Measurements from ENCODE around the gene ADGRL3.
"Not testable (repeated sequence)": the region's sequence is repeated elsewhere in the genome, so short reads cannot be mapped to it uniquely, and the experiment has no call there.

DNA sequence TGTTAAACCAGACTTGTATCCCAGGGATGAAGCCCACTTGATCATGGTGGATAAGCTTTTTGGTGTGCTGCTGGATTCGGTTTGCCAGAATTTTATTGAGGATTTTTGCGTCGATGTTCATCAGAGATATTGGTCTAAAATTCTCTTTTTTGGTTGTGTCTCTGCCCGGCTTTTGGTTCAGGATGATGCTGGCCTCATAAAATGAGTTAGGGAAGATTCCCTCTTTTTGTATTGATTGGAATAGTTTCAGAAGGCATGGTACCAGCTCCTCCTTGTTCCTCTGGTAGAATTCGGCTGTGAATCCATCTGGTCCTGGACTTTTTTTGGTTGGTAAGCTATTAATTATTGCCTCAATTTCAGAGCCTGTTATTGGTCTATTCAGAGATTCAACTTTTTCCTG lies 556.8 kb downstream of the ADGRL3 start:
- TF ChIP-seq, protein P1, sequence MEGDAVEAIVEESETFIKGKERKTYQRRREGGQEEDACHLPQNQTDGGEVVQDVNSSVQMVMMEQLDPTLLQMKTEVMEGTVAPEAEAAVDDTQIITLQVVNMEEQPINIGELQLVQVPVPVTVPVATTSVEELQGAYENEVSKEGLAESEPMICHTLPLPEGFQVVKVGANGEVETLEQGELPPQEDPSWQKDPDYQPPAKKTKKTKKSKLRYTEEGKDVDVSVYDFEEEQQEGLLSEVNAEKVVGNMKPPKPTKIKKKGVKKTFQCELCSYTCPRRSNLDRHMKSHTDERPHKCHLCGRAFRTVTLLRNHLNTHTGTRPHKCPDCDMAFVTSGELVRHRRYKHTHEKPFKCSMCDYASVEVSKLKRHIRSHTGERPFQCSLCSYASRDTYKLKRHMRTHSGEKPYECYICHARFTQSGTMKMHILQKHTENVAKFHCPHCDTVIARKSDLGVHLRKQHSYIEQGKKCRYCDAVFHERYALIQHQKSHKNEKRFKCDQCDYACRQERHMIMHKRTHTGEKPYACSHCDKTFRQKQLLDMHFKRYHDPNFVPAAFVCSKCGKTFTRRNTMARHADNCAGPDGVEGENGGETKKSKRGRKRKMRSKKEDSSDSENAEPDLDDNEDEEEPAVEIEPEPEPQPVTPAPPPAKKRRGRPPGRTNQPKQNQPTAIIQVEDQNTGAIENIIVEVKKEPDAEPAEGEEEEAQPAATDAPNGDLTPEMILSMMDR (IDR thresholded peaks at IDR 0.05), result not testable (repeated sequence)
- TF ChIP-seq POLR2AphosphoS5, POLR2A (IDR thresholded peaks at IDR 0.05): not testable (repeated sequence)

All from transverse colon (tissue), 4 donors.